ENCODE results near the gene HIF1A.
A peak's percentile ranks its signal among the peaks of the same experiment; 100 is the strongest.
"Not testable (repeated sequence)": the region's sequence is repeated elsewhere in the genome, so short reads cannot be mapped to it uniquely, and the experiment has no call there.

Gene HIF1A

GRCh38 chr14:61706096-61706690 lies 10.9 kb downstream of the HIF1A start:
- DNase-seq (ENCODE audit: low spot score) (no peak), FAIRE-seq (no peak)

GRCh38 chr14:61707774-61708173 lies 12.5 kb downstream of the HIF1A start:
- DNase-seq (ENCODE audit: low spot score); FAIRE-seq: not testable (repeated sequence)

GRCh38 chr14:61708693-61709092 lies 13.4 kb downstream of the HIF1A start:
- FAIRE-seq; DNase-seq (ENCODE audit: low spot score): not testable (repeated sequence)

GRCh38 chr14:61710853-61711817 lies 15.8 kb downstream of the HIF1A start:
- DNase-seq (ENCODE audit: low spot score), result no peak
- FAIRE-seq, result no peak

- no peak for FAIRE-seq
- DNase-seq (ENCODE audit: low spot score), result no peak
Measured at GRCh38 chr14:61712137-61712536, 16.8 kb downstream of the HIF1A start.

- FAIRE-seq (no peak), DNase-seq (ENCODE audit: low spot score) (no peak)
Measured at GRCh38 chr14:61713724-61714437, 18.6 kb downstream of the HIF1A start.

GRCh38 chr14:61716956-61717355 lies 21.6 kb downstream of the HIF1A start:
- FAIRE-seq, result no peak

GRCh38 chr14:61718039-61718438 lies 22.7 kb downstream of the HIF1A start:
- FAIRE-seq, result no peak

More at GRCh38 chr14:61716956-61717355, 21.6 kb downstream of the HIF1A start:
- DNase-seq (ENCODE audit: low spot score), result no peak

GRCh38 chr14:61719344-61720293 lies 24.3 kb downstream of the HIF1A start:
- no peak for DNase-seq (ENCODE audit: low spot score)
- FAIRE-seq, result peak; percentile 77

More at GRCh38 chr14:61718039-61718438, 22.7 kb downstream of the HIF1A start:
- DNase-seq (ENCODE audit: low spot score), result no peak

- FAIRE-seq (no peak), DNase-seq (ENCODE audit: low spot score) (no peak)
Measured at GRCh38 chr14:61720294-61720661, 25.0 kb downstream of the HIF1A start.

GRCh38 chr14:61720741-61721140 lies 25.4 kb downstream of the HIF1A start:
- DNase-seq (ENCODE audit: low spot score) (no peak), FAIRE-seq (no peak)

- FAIRE-seq (no peak), DNase-seq (ENCODE audit: low spot score) (no peak)
Measured at GRCh38 chr14:61724133-61724532, 28.8 kb downstream of the HIF1A start.

- FAIRE-seq (peak; percentile 48), DNase-seq (ENCODE audit: low spot score) (no peak)
Measured at GRCh38 chr14:61726778-61727658, 31.7 kb downstream of the HIF1A start.

GRCh38 chr14:61730756-61731373 lies 35.6 kb downstream of the HIF1A start:
- DNase-seq (ENCODE audit: low spot score), result no peak
- FAIRE-seq, result no peak

GRCh38 chr14:61733972-61734371 lies 38.7 kb downstream of the HIF1A start:
- DNase-seq (ENCODE audit: low spot score), result no peak
- peak; percentile 70 for FAIRE-seq

- DNase-seq (ENCODE audit: low spot score), result no peak
- FAIRE-seq, result no peak
Measured at GRCh38 chr14:61736751-61737150, 41.4 kb downstream of the HIF1A start.

GRCh38 chr14:61737915-61738314 lies 42.6 kb downstream of the HIF1A start:
- FAIRE-seq, result no peak

GRCh38 chr14:61739133-61739532 lies 43.8 kb downstream of the HIF1A start:
- no peak for FAIRE-seq
- no peak for DNase-seq (ENCODE audit: low spot score)

More at GRCh38 chr14:61737915-61738314, 42.6 kb downstream of the HIF1A start:
- DNase-seq (ENCODE audit: low spot score), result no peak

GRCh38 chr14:61742371-61742770 lies 47.1 kb downstream of the HIF1A start:
- no peak for FAIRE-seq

More at GRCh38 chr14:61742371-61742770, 47.1 kb downstream of the HIF1A start:
- DNase-seq (ENCODE audit: low spot score), result no peak
